ENCODE data around the gene SAMD11.

- TF ChIP-seq CTCF (IDR thresholded peaks at IDR 0.05 in 8 of 11, conservative IDR thresholded peaks at IDR 0.05 in 3 of 11) (no peak), POLR2AphosphoS5 (IDR thresholded peaks at IDR 0.05) (no peak)
Measured at GRCh38 chr1:911875-912739, 11.6 kb upstream of the SAMD11 start.

All from spleen (tissue), 7 donors.